IMR-90 (cell line): Measurements from ENCODE around the gene YIPF1.
"Not testable (repeated sequence)": the region's sequence is repeated elsewhere in the genome, so short reads cannot be mapped to it uniquely, and the experiment has no call there.

ENCODE experiments used
- BHLHE40 ChIP-seq: fragments of 150-350 bp; IDR thresholded peaks from 2 replicates; pipeline ENCODE4 v1.6.1; 2016; ENCODE audit warnings: mild to moderate bottlenecking, low read depth, low read length
- CEBPB ChIP-seq: IDR thresholded peaks from 2 replicates; pipeline ENCODE4 v1.6.1; 2012; ENCODE audit warnings: low read depth, low read length, improper control_type of control experiment
- CTCF ChIP-seq: conservative IDR thresholded peaks from 2 replicates; pipeline ENCODE4 v1.5.1; 2012; ENCODE audit warnings: mild to moderate bottlenecking, low read depth, low read length, improper control_type of control experiment
- FOS ChIP-seq: fragments of 150-350 bp; IDR thresholded peaks from 2 replicates; pipeline ENCODE4 v1.6.1; 2016; ENCODE audit warnings: low read depth, low read length
- MAFK ChIP-seq: IDR thresholded peaks from 2 replicates; pipeline ENCODE4 v1.6.1; 2012; ENCODE audit warnings: low read depth, low read length, improper control_type of control experiment
- MAZ ChIP-seq: IDR thresholded peaks from 2 replicates; pipeline ENCODE4 v1.6.1; 2012; ENCODE audit warnings: low read depth, mild to moderate bottlenecking, low read length, improper control_type of control experiment, moderate library complexity, borderline replicate concordance
- MXI1 ChIP-seq: IDR thresholded peaks from 2 replicates; pipeline ENCODE4 v1.6.1; 2012; ENCODE audit warnings: low read depth, mild to moderate bottlenecking, low read length, moderate library complexity, borderline replicate concordance
- NFE2L2 ChIP-seq: fragments of 150-350 bp; IDR thresholded peaks from 2 replicates; pipeline ENCODE4 v1.6.1; 2016; ENCODE audit warnings: low read depth, mild to moderate bottlenecking, low read length
- POLR2A ChIP-seq: IDR thresholded peaks from 2 replicates; pipeline ENCODE4 v1.6.1; 2012; ENCODE audit warnings: mild to moderate bottlenecking, low read depth, low read length
- RAD21 ChIP-seq: IDR thresholded peaks from 2 replicates; pipeline ENCODE4 v1.6.1; 2012; ENCODE audit warnings: low read length, improper control_type of control experiment
- RCOR1 ChIP-seq: IDR thresholded peaks from 2 replicates; pipeline ENCODE4 v1.6.1; 2012; ENCODE audit warnings: mild to moderate bottlenecking, low read length, improper control_type of control experiment; ENCODE audit not compliant: insufficient replicate concordance
- RFX5 ChIP-seq: IDR thresholded peaks from 2 replicates; pipeline ENCODE4 v1.8.0; 2012; ENCODE audit warnings: low read depth, mild to moderate bottlenecking, low read length, moderate library complexity
- SMC3 ChIP-seq: fragments of 150-350 bp; IDR thresholded peaks from 2 replicates; pipeline ENCODE4 v1.6.1; 2016; ENCODE audit warnings: low read depth, mild to moderate bottlenecking, antibody characterized with exemption, low read length, moderate library complexity
- TF ChIP-seq, protein P1 (sequence below): fragments of 150-350 bp; IDR thresholded peaks from 2 replicates; pipeline ENCODE4 v1.6.1; 2016; ENCODE audit warnings: low read depth, mild to moderate bottlenecking, low read length, moderate library complexity, borderline replicate concordance

- TF ChIP-seq CTCF, BHLHE40, SMC3, MXI1, POLR2A, RCOR1, RAD21, RFX5, NFE2L2, CEBPB, MAFK, FOS, MAZ: not testable (repeated sequence)
- TF ChIP-seq, protein P1, sequence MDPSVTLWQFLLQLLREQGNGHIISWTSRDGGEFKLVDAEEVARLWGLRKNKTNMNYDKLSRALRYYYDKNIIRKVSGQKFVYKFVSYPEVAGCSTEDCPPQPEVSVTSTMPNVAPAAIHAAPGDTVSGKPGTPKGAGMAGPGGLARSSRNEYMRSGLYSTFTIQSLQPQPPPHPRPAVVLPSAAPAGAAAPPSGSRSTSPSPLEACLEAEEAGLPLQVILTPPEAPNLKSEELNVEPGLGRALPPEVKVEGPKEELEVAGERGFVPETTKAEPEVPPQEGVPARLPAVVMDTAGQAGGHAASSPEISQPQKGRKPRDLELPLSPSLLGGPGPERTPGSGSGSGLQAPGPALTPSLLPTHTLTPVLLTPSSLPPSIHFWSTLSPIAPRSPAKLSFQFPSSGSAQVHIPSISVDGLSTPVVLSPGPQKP = not testable (repeated sequence)
Measured at GRCh38 chr1:53883600-53883999, 6.0 kb downstream of the YIPF1 start.
